Daoy (cell line): Measurements from ENCODE around the gene TSN. TPM values are rescaled to one million over a fixed set of nuclear protein-coding genes. Genes with fewer than 3 reads are reported as not detected.
A peak's percentile ranks its signal among the peaks of the same experiment; 100 is the strongest.
"Not testable (repeated sequence)": the region's sequence is repeated elsewhere in the genome, so short reads cannot be mapped to it uniquely, and the experiment has no call there.

Source experiments
- DNase-seq: peaks from one replicate; pipeline ENCODE4 v3.0.0-alpha.2; 2015; ENCODE audit warnings: low read depth
- total RNA-seq: library from RNA; depleted of rRNA; stranded (reverse); fragments of >200 nt; shearing (Covaris generic); gene quantifications from 2 replicates; pipeline ENCODE4 v1.2.3, GENCODE V29; 2014; rRNA removed

The TSN gene
- total RNA-seq = 99.0 and 106 TPM in 2 replicates

DNA sequence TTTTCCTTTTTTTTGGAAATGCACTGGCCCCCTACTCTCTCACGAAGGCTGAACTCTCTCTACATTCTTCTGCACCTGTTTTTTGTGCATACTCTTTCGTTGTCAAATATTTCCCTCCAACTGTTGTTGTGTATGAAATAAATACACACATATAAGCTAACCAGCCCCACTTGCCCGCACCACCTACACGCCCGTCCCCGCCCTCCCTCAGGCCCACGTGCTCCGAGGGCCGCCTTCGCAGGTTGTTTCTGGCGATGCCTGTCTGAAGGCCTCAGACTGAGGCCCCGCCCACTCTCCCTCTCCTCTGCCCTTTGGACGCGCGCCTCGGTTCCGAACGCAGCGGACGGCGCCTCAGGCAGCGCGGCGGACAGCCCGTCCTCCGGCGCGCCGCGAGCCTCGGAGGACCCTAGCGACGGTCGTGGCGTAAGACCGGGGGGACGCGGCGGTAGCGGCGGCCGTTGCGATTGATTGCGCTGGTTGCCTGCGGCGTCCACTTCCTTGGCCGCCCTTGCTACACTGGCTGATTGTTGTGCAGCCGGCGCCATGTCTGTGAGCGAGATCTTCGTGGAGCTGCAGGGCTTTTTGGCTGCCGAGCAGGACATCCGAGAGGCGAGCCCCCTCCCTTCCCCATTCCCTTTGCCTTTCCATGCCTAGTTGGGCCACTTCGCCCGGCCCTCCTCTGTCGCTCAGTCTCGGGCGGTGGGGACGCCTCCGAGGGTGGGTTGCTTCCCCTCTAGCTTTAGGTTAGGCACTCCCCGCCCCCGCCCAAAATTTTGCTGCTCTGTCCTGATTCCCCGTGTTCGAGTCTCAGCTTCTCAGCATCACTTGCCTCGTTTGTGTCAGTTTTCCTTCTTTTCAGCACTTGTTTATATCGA, at the start of gene TSN:
Gene TSN, plus strand, starts transcription at position 415 of the 875 bp plus-strand sequence. Its CDS starts 129 bp downstream, at position 544.
- DNase-seq = peak; percentile 99

DNA sequence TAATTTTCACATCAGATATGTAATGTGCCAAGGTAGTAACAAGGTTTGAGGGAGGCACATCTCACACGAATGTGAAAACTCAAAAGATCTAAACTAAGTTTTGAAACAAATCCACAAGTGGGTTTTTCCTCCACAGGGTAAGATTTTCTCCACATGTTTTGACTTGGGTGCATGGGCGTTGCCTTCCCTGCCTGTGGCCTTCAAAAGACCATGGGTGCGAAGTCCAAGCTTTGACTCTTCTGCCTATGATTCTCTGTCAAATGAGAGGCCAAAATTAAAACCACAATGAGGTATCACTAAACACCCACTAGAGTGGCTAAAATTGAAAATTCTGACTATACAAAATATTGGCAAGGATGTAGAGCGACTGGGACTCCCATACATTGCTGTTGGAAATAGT, 49.5 kb upstream of the TSN start:
- no peak for DNase-seq

DNA sequence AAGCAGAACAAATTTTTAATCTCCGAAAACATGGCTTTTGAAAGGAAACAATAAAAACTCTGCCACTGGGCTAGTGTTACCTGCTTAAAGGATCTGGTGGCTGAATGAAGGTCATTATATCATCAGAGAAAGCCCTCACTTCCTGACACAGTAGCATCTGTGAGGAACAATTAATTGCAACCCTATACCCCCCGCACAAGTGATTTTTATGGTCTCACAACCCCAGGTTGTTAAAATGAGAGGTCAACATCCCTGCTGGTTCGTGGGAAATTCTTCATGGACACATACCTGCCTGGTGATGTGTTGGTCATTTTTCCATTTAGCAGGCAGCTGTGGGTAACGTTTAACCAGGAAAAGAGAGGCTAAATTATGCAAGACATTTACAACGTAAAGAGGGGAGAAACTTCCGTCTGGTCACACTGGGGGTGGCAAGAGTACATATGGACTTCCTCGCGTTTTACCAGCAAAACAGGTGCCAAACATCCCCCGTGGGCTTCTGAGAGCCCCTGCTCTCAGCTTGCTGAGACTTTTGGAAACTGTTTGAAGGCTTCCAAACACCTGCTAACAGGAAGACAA, 48.0 kb upstream of the TSN start:
- no peak for DNase-seq

DNA sequence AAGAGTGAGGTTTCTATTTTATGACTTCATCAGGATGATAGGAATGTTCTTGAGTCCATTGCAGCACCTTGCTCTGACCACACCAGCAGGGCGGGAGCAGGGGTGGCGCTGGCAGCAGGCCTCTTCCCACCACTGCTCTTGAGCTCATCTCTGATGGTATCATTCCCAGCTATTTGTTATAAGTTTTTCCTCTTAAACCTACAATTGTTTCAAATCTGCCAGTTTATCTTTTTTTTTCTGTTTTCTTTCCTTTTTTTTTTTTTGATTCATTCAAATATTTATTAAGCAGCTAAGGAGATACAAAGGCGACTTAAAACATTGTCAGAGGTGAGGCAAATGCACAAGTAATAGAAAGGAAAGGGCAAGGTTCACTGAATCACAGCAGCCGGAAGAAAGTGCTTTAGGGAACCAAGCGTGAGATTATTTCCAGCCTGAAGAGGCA, 47.5 kb upstream of the TSN start:
- DNase-seq = peak; percentile 17

DNA sequence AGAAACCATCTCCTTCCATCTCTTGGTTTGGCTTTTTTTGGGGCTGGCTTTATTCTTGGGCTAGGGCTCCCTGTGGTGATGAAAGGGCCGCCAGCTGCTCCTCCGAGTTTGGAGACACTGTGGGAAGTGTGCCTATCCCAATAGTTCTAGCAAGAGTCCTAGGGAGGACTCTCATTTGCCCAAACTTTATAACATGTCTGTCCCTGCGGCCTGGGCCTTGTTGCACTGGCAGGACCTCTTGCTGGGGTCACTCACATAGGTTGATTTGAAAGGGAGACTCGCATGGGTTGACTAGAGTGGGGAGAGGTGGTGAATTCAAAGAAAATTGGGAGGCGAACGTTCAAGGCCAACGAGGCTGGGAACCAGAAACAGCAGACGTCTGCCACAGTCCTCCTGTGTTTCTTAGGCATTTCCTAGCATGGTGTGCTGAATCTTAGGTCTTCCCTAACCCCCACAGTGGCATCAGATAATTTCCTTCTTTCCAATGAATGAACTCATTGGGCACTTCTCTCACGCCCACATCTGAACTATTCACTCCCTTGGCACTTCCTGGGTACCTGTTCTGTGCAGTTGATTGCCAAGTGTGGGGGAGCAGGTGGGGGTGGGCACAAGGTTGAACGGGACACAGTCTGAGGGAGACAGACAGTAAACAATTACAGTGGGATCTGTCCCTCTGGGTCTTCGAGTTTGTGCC, 45.5 kb upstream of the TSN start:
- DNase-seq = no peak

DNA sequence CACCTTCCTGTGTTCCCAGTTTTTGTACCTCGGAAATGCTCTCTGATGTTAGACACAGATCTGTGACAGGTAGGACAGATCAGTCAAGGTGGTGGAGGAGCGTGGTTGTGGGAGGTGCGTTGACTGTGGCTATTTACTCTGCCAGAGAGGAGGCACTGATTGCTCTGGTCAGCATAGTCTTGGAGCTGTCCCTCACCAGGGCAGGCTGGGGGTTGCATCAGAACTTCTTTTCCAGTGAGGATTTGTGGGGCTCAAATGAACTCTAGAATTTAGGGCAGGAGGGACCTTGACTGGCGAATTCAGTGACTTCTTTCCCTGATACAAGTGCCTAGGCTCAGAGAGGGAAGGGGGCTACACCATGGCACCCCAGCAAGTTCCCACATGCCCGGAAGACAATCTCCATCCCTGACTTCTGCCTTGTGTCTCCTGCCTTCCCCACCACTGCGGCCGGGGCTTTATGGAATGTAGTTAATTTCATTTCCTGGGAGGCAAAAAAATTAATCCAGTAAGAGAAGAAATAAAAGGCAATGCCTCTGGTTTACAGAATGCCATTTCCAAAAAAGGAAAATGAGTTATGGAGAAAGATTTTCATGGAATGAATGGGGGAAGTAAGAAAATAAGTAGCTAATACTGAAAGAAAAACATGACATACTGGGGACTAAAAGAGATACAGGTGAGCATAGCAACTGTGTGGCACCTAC, 44.8 kb upstream of the TSN start:
- DNase-seq = no peak

DNA sequence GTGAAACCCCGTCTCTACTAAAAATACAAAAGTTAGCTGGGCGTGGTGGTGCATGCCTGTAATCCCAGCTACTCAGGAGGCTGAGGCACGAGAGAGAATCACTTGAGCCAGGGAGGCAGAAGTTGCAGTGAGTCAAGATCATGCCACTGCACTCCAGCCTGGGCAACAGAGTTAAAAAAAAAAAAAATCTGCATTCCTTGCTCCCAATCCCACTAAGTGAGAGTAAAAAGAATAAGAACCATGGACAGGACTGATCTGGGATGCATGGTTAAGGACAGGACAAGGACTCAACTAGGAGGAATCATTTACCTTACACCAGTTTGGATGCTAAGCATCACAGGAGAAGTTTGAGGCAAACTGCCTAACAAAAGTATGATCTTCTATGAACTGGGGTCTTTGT, 44.0 kb upstream of the TSN start:
- DNase-seq = not testable (repeated sequence)

DNA sequence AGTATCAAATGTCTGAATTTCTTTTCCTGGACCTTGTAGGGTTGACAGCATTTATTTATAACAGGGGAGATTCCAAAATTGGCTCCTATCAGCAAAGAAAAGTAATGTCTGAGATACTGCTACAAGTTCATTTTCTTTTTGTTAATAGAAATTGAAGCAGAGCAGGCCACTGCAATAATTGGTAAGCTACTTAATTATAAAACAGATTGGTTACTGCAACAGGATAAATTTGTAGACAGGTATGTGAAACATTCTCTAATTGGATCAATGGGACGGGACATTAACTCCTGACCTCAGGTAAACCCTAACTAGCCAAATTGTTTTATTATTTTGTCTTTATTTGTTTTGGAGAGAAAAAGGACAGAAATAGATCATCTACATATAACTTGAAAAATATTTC, 39.3 kb upstream of the TSN start:
- DNase-seq = no peak

DNA sequence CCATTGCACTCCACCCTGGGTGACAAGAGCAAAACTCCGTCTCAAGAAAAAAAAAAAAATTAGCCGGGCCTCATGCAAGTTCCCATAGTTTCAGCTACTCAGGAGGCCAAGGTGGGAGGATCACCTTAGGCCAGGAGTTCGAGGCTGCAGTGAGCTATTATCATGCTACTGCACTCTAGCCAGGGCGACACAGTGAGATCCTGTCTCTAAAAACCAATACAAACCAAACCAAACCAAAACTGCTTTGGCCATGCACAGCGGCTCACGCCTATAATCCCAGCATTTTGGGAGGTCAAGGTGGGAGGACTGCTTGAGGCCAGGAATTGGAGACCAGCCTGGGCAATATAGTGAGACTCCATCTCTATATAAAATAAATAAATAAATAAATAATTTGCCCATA, 37.9 kb upstream of the TSN start:
- DNase-seq = no peak

DNA sequence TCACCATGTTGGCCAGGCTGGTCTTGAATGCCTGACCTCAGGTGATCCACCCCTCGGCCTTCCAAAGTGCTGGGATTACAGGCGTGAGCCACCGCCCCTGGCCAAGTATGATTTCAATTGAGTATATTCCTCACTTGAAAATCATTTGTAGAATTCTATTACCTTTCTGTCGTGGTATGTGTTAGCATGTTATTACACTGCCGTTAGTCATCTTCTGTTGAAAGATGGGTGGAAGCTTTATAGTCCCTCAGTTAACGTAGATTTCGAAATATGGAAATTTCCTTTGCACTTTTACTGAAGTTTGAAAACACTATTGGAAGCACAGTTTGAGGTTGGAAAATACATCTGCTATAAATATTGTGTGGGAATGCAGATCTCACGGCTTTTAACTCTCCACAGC, 33.5 kb upstream of the TSN start:
- DNase-seq = peak; percentile 58

DNA sequence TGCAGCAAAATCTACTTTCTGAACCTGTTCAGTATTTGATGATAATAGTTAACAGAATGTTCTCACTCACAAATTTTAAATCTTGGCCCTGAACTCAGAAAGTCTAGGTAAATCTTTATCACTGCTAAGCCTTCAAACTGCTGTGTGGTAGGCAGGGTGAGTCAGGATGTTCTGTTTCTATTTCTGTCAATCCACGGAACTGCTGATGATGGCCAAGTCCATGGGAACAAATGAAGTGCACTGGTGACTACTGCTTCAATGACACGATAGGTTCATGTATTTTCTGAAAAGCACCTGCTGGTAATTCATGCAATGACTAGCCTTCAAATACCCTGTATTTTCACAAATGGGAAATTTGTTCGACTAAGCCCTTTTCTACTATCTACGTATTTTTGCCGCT, 33.0 kb upstream of the TSN start:
- DNase-seq = peak; percentile 69

DNA sequence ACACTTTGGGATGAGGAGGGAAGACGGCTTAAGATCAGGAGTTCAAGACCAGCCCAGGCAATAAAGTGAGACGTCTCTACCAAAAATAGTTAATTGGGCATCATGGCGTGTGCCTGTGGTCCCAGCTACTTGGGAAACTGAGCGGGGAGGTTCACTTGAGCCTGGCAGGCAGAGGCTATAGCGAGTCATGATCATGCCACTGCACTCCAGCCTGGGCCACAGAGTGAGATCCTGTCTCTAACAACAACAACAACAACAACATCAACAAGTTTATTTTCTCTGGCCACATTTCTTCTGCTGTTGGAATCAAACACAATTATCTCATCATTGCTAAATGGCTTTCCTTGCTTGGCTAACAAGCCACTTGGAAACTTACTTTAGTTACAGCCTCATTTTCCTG, 32.1 kb upstream of the TSN start:
- no peak for DNase-seq

DNA sequence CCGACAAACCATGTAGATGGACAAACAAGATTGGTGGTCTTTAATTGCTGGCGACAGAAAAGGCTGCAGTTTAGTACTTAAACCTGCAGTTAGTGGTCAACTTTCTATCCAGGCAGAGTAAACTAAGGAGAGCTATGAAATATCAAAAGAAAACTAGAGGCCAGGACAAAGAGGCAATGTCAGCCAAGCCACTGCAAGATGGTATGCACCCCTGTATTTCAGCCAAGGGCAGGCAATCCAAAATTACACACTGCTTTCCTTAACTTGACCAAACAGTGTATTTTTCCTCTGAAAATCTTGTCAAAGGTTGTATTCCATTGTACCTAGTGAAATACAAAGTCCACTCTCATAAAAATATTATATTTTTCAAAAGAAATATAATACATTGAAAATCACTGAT, 28.1 kb upstream of the TSN start:
- no peak for DNase-seq

DNA sequence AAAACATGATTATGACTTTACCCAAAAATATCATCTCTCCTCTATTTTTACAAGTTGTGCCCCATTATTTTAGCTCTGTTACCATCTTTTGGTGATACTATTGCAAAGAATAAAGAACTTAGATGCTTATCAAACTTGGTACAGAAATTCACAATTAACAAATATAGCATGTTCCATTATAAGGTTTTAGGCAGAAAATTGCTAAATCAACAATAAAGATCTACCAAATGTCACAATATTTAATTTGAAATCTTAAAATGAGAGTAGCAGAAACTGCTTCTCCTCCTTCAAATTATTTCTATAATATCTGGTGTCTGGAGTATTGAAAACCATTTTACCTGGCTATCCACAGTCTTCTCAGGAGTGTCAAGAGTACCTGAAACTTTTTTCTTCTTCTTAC, 27.5 kb upstream of the TSN start:
- DNase-seq = no peak

DNA sequence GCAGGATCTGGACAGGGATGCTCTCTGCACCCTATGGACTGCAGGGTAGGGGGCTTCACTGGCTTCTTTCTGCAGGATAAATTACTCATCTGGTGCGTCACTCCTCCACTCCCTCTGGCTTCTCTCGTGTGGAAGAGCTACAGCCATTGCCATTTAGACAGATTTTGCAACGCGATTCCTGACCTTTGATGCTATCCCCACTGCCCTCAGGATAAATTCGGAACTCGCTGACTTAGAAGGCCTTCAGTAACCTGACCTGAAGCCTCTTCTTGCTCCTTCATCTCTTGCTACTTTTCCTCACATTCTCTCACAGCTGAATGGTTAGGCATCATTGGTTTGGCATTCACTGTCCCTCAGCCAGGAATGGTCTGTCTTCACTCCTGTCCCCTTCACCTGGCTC, 24.1 kb upstream of the TSN start:
- no peak for DNase-seq

DNA sequence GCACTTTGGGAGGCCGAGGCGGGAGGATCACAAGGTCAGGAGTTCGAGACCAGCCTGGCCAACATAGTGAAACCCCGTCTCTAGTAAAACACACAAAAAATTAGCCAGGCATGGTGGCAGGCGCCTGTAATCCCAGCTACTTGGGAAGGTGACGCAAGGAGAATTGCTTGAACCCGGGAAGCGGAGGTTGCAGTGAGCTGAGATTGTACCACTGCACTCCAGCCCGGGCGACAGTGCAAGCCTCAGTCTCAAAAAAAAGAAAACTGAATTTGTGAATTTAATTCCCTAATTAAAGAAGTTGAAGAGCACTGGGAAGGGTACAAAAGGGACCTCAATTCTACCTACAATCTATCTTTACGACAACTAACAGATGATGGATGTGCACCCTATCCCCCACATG, 20.9 kb upstream of the TSN start:
- DNase-seq = not testable (repeated sequence)

DNA sequence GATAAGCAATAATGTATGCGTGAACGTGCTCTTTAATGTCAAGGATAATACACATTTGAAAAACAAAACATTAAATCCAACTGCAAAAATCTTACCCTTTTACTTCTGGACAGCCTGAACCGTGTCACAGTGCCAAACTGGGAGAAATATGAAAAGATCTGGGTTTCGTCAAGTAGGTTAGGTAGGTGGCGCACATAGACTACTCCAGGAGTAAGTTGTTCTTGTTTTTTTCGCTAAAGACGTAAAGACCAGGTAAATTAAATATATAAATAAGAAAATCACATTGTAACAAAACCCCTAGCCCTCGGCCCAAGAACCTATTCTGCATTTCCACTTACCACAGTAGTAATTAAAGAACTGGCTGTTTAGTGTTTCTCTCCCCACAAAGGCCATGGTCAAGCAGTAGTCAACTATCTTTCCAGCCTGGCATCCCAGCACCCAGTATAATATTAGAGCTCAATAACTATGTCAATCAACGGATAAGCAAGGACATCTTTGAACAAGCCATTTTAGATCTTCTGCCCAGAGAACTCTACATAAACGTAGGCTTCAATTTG, 19.9 kb upstream of the TSN start:
- DNase-seq = no peak

DNA sequence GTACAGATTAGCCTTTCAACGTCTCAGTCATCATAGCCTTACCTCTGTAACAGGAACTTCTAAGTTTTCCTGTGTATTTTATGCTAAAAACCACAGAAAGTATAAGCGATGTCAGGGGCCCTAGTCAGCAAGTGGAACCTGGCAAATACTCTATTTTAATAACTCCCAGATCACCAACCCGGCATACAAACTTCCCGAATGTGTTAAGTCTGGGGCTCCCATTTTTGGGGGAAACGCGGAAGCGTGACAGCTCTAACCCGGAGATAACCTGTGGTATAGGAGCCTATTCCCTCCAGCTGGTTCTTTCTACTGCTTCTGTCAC, 19.4 kb upstream of the TSN start:
- DNase-seq = no peak

DNA sequence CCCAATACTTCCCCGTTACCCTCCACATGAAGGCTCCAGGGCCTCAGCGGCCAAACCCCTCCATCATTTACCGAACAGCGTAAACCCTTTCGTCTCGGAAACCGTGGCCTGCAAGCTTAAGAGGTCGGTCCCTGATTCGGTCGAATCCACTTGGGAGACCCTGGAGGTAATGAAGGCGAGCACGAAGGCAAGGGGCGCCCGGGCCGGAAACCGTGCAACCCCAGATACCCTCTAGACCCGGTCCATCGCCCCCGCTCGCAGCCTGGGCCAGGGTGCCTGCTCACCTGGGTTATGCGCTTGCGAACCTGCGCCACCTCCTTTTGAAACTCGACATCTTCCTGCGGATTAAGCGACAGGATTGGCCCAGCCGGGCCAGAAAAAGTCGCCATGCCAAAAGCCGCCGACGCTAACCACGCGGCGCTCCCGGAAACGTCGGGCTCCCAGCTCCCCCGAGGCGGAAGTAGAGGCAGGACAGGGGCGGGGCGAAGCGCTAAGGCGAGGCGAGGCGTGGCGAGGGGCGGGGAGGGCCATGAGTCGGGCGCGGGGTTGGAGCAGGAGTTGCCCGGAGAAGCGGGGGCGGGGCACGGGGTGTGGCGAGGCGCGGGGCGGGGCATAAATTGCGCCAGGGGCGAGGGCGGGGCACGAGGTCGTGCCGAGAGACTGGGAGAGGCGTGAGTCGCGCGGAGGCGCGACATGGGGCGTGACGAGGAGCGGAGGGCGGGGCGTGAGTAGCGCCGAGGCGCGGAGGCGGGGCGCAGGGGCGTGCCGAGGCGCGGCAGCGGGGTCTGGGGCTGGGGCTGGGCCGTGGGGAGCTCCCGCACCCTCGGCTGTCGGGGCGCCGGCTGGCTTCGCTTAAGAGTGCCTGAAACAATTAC, 18.8 kb upstream of the TSN start, which contains the start of gene NIFK:
Gene NIFK, minus strand, starts transcription at position 414 of the 875 bp plus-strand sequence. Its CDS starts 25 bp downstream, at position 389.
- DNase-seq = peak; percentile 99

DNA sequence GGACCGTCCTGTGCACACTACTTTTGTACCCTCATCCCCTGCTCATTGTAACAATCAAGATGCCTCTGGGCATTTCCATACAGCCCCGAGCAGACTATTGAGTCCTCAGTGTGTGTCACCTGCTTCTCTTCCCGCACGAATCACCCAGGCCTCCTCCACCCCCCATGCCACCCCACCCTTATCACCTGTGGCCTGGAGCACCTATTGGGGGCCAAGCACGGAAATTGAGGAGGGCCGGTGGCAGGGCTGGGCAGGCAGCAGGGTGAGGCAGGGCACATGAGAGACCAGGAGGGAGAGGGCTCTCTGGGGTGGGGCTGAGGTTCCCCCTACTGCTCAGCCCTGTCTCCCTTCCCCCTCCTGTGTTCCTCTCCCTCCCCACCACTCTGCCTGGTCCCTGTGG, 14.5 kb upstream of the TSN start:
- no peak for DNase-seq

DNA sequence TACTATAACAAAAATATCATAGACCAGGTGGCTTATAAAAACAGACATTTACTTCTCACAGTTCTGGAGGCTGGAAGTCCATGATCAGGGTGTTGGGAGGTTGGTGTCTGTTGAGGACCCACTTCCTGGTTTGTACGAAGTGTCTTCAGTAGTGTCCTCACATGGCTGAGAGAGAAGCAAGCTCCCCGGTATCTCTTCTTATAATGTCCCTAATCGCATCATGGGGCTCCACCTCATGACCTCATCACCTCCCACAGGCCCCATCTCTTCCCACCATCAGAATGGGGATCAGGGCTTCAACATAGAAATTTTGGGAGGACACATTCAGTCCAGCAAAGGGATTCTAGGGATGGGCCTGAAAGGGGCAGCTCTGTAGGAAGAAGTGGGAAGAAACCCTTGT, 14.0 kb upstream of the TSN start:
- DNase-seq = no peak
